NB4 (cell line): ENCODE results near the gene B4GALT5.

Source experiments
- DNase-seq: peaks from one replicate; pipeline ENCODE4 v3.0.0; 2010; ENCODE audit warnings: low read depth
- H3K4me3 ChIP-seq: one replicate; pipeline ENCODE4 v1.5.1; 2011; ENCODE audit warnings: mild to moderate bottlenecking, low read depth, low read length, moderate library complexity
- MYC ChIP-seq: IDR thresholded peaks from 2 replicates; pipeline ENCODE4 v1.6.1; 2011; ENCODE audit warnings: low read depth, low read length
- POLR2A ChIP-seq: IDR thresholded peaks from 2 replicates; pipeline ENCODE4 v1.6.1; 2011; ENCODE audit warnings: mild to moderate bottlenecking; ENCODE audit not compliant: insufficient read length; ENCODE audit errors: extremely low read depth
- TF ChIP-seq, protein P1 (sequence below): IDR thresholded peaks from 2 replicates; pipeline ENCODE4 v1.6.1; 2011; ENCODE audit warnings: low read depth, low read length
- TF ChIP-seq, protein P2 (sequence below): IDR thresholded peaks from one replicate; pipeline ENCODE4 v1.5.1; 2012; ENCODE audit warnings: low read depth, low read length

The B4GALT5 gene

DNA sequence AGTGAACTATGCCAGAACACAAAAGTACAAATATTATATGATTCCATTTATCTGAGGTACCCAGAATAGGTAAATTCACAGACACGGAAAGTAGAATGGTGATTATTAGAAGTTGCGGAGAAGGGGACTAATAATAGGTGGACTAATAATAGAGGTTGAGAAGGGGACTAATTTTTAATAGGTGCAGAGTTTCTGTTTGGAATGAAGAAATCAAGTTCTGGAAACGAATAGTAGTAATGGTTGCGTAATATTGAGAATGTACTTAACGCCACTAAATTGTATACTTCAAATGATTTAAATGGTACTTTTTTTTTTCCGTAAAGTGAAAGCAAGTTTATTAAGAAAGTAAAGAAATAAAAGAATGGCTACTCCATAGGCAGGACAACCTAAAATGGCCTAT is 33.2 kb downstream of the B4GALT5 start:
- H3K4me3 ChIP-seq = no peak overlapping the region
- TF ChIP-seq, protein P1, sequence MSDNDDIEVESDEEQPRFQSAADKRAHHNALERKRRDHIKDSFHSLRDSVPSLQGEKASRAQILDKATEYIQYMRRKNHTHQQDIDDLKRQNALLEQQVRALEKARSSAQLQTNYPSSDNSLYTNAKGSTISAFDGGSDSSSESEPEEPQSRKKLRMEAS = no peak
- TF ChIP-seq, protein P2, sequence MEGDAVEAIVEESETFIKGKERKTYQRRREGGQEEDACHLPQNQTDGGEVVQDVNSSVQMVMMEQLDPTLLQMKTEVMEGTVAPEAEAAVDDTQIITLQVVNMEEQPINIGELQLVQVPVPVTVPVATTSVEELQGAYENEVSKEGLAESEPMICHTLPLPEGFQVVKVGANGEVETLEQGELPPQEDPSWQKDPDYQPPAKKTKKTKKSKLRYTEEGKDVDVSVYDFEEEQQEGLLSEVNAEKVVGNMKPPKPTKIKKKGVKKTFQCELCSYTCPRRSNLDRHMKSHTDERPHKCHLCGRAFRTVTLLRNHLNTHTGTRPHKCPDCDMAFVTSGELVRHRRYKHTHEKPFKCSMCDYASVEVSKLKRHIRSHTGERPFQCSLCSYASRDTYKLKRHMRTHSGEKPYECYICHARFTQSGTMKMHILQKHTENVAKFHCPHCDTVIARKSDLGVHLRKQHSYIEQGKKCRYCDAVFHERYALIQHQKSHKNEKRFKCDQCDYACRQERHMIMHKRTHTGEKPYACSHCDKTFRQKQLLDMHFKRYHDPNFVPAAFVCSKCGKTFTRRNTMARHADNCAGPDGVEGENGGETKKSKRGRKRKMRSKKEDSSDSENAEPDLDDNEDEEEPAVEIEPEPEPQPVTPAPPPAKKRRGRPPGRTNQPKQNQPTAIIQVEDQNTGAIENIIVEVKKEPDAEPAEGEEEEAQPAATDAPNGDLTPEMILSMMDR = no peak
- TF ChIP-seq MYC (no peak), POLR2A (no peak)
- DNase-seq = no peak

DNA sequence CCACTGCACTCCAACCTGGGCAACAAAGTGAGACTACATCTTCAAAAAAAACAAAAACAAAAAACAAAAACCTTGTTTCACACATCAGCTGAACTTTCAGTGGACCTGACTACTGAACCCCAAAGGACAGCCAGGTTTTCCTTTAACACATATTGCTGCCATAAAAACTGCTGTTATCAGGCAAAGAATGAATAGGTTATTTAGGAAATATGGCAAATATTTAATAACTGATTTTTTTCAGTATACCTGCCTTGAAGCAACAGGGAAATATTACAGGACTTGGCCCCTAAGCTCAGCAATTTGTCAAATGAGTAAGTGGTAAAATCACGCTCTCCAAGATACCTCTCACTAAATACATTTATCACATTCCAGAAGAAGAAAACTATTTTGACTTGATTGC is 34.0 kb downstream of the B4GALT5 start:
- no peak overlapping the region for H3K4me3 ChIP-seq
- TF ChIP-seq, protein P1 = no peak
- TF ChIP-seq, protein P2 = no peak
- TF ChIP-seq POLR2A (no peak), MYC (no peak)
- DNase-seq = no peak

DNA sequence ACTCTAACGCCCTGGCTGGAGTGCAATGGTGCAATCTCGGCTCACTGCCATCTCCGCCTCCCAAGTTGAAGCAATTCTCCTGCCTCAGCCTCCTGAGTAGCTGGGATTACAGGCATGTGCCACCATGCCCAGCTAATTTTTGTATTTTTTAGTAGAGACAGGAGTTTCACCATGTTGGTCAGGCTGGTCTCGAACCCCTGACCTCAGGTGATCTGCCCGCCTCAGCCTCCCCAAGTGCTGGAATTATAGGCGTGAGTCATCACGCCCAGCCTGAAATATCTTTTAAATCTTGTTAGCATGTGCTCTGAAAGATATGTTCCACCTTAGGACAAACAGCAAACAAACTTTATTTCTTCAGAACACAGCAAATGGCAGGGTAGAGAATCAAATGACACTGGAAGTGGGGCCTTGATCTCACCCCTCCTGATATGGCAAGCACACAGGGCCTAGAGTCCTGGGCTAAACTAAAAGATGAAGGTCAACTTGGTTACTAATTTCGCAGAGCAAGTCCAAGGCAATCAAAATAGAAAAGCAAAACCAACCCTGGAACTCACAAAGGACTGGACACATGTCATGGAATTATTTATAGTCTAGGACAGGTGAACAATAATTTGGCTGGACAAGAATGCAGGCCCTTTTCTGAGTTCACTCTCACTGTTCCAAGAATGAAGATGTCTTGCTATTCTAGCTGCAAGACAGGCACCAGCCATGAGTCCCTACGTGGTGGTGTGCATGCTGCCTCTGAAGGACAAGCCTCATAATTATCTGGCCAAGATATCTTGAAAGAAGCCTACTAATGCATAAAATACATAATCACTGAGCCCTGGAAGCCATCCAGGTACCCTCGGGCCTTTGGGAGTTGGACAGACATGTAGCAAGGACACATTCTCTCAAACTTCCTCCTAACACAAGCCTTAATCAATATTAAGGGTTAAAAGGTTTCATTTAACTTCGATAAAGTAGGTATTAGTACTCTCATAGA is 35.6 kb downstream of the B4GALT5 start:
- no peak for DNase-seq
- TF ChIP-seq MYC = no peak
- TF ChIP-seq, protein P2 = no peak
- TF ChIP-seq, protein P1 = no peak
- no peak for TF ChIP-seq POLR2A
- H3K4me3 ChIP-seq = no peak overlapping the region

DNA sequence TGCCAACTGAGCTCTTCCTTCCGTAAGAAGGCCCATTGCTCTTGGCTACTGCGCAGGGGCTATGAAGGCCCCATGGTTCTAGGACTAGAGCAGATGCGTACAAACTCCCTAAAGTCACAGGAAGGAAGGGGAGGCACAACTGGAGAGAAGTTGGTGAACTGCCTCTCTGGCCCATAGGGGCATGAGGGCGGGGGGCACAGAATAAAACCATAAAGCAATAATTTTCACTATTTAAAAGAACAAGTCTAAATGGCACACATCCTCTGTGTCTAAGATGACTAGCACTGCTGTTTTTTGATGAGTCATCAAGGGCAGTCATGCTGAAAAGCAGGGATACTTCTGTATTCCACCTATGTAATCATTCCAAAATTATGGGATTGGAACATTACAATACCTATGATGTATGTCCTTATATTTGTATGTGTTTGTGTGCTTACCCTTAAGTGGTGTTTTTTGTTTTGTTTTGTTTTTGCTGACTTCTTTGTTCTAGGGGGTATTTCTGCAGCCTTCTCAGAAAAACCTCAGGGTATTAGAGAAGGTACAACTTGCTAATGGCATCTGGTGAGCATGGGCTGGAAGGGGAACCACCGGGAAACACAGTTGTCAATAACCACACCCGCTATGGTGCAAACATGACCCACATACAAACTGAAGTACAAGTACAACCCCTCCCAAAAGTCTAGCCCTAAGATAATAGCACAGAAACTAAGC is 36.9 kb downstream of the B4GALT5 start:
- TF ChIP-seq, protein P2 = no peak
- peak; percentile 57 for TF ChIP-seq MYC
- no peak for TF ChIP-seq POLR2A
- TF ChIP-seq, protein P1 = peak; percentile 40
- peak; percentile 81 for DNase-seq
- H3K4me3 ChIP-seq = no peak overlapping the region

DNA sequence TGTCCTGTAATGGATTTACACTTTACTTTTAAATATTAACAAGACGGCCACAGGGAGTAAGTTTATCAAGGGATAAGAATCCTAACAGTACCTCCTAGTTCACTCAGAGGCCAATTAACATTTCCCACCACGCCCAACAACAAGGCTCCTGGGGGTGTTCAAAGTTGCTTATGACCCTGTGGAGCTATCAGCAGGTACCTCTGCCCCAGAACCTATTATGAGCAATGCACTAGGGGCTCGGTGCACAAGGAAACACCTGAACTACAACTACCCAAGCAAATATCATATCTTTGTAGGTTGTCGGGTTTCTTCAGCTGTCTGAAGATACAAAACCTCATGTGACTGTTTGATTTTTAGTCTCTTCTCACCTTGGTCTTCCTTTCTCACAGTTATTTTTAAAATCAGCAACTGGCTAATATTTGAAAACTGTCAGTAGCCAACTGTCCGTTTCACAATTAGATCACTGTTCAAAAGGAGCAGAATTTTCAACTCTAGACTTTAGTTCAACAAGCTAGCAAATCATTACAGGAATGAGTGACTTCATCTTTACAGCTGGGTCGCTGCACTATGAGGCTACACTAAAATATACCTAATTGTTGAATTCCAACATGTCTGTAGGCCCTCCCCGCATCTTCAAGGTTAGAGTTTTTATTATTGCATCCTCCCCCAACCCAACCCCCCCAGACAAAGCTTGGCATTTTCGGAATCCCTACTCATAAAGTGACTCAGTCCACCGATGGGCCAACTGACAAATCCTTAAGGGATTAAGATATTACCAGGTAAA is 38.1 kb downstream of the B4GALT5 start:
- DNase-seq = no peak
- no peak overlapping the region for H3K4me3 ChIP-seq
- TF ChIP-seq, protein P2 = no peak
- TF ChIP-seq MYC (no peak), POLR2A (no peak)
- TF ChIP-seq, protein P1 = no peak
